IMR-90 (cell line): ENCODE measurements around the gene ZNF785. TPM values are rescaled to one million over a fixed set of nuclear protein-coding genes. Genes with fewer than 3 reads are reported as not detected.
A peak's percentile ranks its signal among the peaks of the same experiment; 100 is the strongest.

ENCODE experiments used
- ATAC-seq: fragments of 200-7000 bp; cut with Tn5 transposase; 2 replicates; pipeline ENCODE4 v1.9.1; 2020; ENCODE audit warnings: low read depth, mild to moderate bottlenecking, moderate library complexity
- BruUV-seq: library from RNA; stranded (reverse); fragments of 400-500 nt; replicated peaks from 2 replicates; lab custom pipeline; 2021; lab: Mats Ljungman, UMichigan
- CTCF ChIA-PET: fragments of 300-600 bp; formaldehyde crosslinking; extraction: SDS; loops from one replicate; lab custom pipeline; 2021; ENCODE audit warnings: antibody characterized with exemption; lab: Yijun Ruan, JAX
- POLR2A ChIA-PET: fragments of 300-600 bp; sonication (Branson Sonifier 250); formaldehyde crosslinking; loops from one replicate; lab custom pipeline; 2022; ENCODE audit warnings: antibody characterized with exemption; ENCODE audit not compliant: unreplicated experiment; lab: Charles Lee
- DNase-seq: peaks from one replicate; pipeline ENCODE4 v3.0.0; 2013
- H2AFZ ChIP-seq: replicated peaks from 2 replicates; pipeline ENCODE3; 2013; ENCODE audit warnings: low read length, mild to moderate bottlenecking; ENCODE audit not compliant: poor library complexity
- H2AK5ac ChIP-seq: 2 replicates; pipeline ENCODE4 v1.6.1; 2013; ENCODE audit warnings: low read depth, low read length, inconsistent platforms
- H2AK9ac ChIP-seq: replicated peaks from 2 replicates; pipeline ENCODE3; 2013; ENCODE audit warnings: mild to moderate bottlenecking, low read depth, low read length, moderate library complexity; ENCODE audit not compliant: poor library complexity
- H2BK120ac ChIP-seq: 2 replicates; pipeline ENCODE4 v1.6.1; 2013; ENCODE audit warnings: low read depth, low read length, inconsistent platforms
- H2BK15ac ChIP-seq: 3 replicates; pipeline ENCODE4 v1.6.1; 2013; ENCODE audit warnings: low read depth, low read length, inconsistent platforms
- H2BK20ac ChIP-seq: 2 replicates; pipeline ENCODE4 v1.6.1; 2013; ENCODE audit warnings: low read depth, mild to moderate bottlenecking, inconsistent platforms, low read length, moderate library complexity
- H2BK5ac ChIP-seq: 2 replicates; pipeline ENCODE4 v1.6.1; 2013; ENCODE audit warnings: mild to moderate bottlenecking, low read depth, low read length, inconsistent platforms; ENCODE audit not compliant: poor library complexity, severe bottlenecking
- H3K14ac ChIP-seq: replicated peaks from 2 replicates; pipeline ENCODE4 v1.6.1; 2013; ENCODE audit warnings: low read depth, low read length, inconsistent platforms
- H3K18ac ChIP-seq: 2 replicates; pipeline ENCODE4 v1.6.1; 2013; ENCODE audit warnings: low read depth, low read length, control low read depth
- H3K23ac ChIP-seq: 2 replicates; pipeline ENCODE4 v1.6.1; 2013; ENCODE audit warnings: low read depth, low read length, inconsistent platforms
- H3K27ac ChIP-seq: 2 replicates; pipeline ENCODE4 v1.5.1; 2013; ENCODE audit warnings: mild to moderate bottlenecking, control low read depth, low read length; ENCODE audit not compliant: insufficient read depth
- H3K27me3 ChIP-seq: 2 replicates; pipeline ENCODE4 v1.6.1; 2013; ENCODE audit warnings: low read length; ENCODE audit not compliant: control insufficient read depth, insufficient read depth
- H3K36me3 ChIP-seq: 2 replicates; pipeline ENCODE4 v1.6.1; 2013; ENCODE audit warnings: low read length, mixed read lengths; ENCODE audit not compliant: control insufficient read depth, insufficient read depth
- H3K4ac ChIP-seq: 2 replicates; pipeline ENCODE4 v1.6.1; 2013; ENCODE audit warnings: low read depth, low read length, inconsistent platforms
- H3K4me1 ChIP-seq: 2 replicates; pipeline ENCODE4 v1.6.1; 2013; ENCODE audit warnings: low read length, mixed read lengths; ENCODE audit not compliant: control insufficient read depth, insufficient read depth
- H3K4me2 ChIP-seq: 2 replicates; pipeline ENCODE4 v1.6.1; 2013; ENCODE audit warnings: low read depth, mild to moderate bottlenecking, control low read depth, low read length, moderate library complexity
- H3K4me3 ChIP-seq: 2 replicates; pipeline ENCODE4 v1.5.1; 2013; ENCODE audit warnings: low read depth, mild to moderate bottlenecking, control low read depth, low read length, moderate library complexity; ENCODE audit not compliant: insufficient read depth
- H3K56ac ChIP-seq: 2 replicates; pipeline ENCODE4 v1.6.1; 2013; ENCODE audit warnings: low read length, inconsistent platforms; ENCODE audit not compliant: insufficient read depth; ENCODE audit errors: extremely low read depth
- H3K79me1 ChIP-seq, 2 experiments: 2 replicates each; pipeline ENCODE4 v1.6.1; 2013; ENCODE audit warnings: low read length in 2 of 2, inconsistent platforms in 1 of 2, low read depth in 1 of 2
- H3K9ac ChIP-seq: 2 replicates; pipeline ENCODE4 v1.6.1; 2013; ENCODE audit warnings: low read depth, low read length, control low read depth
- H3K9me1 ChIP-seq: 2 replicates; pipeline ENCODE4 v1.6.1; 2013; ENCODE audit warnings: low read length, inconsistent platforms; ENCODE audit not compliant: insufficient read depth
- H3K9me3 ChIP-seq: 2 replicates; pipeline ENCODE4 v1.6.1; 2013; ENCODE audit warnings: low read length; ENCODE audit not compliant: control insufficient read depth, insufficient read depth
- H4K20me1 ChIP-seq: 2 replicates; pipeline ENCODE4 v1.6.1; 2013; ENCODE audit warnings: low read length, inconsistent platforms; ENCODE audit not compliant: insufficient read depth
- H4K5ac ChIP-seq: 2 replicates; pipeline ENCODE4 v1.6.1; 2013; ENCODE audit warnings: mild to moderate bottlenecking, low read depth, low read length, control low read depth
- H4K8ac ChIP-seq, 2 experiments: 2 replicates each; pipeline ENCODE4 v1.6.1; 2013; ENCODE audit warnings: low read depth in 2 of 2, low read length in 2 of 2, control low read depth in 1 of 2, inconsistent platforms in 1 of 2
- H4K91ac ChIP-seq: 2 replicates; pipeline ENCODE4 v1.6.1; 2013; ENCODE audit warnings: low read depth, low read length, inconsistent platforms; ENCODE audit not compliant: insufficient read depth
- BHLHE40 ChIP-seq: fragments of 150-350 bp; IDR thresholded peaks from 2 replicates; pipeline ENCODE4 v1.6.1; 2016; ENCODE audit warnings: mild to moderate bottlenecking, low read depth, low read length
- CEBPB ChIP-seq: IDR thresholded peaks from 2 replicates; pipeline ENCODE4 v1.6.1; 2012; ENCODE audit warnings: low read depth, low read length, improper control_type of control experiment
- ELK1 ChIP-seq: fragments of 150-350 bp; IDR thresholded peaks from 2 replicates; pipeline ENCODE4 v1.6.1; 2016; ENCODE audit warnings: low read depth, mild to moderate bottlenecking, low read length, moderate library complexity, borderline replicate concordance
- FOS ChIP-seq: fragments of 150-350 bp; IDR thresholded peaks from 2 replicates; pipeline ENCODE4 v1.6.1; 2016; ENCODE audit warnings: low read depth, low read length
- NFE2L2 ChIP-seq: fragments of 150-350 bp; IDR thresholded peaks from 2 replicates; pipeline ENCODE4 v1.6.1; 2016; ENCODE audit warnings: low read depth, mild to moderate bottlenecking, low read length
- POLR2A ChIP-seq: IDR thresholded peaks from 2 replicates; pipeline ENCODE4 v1.6.1; 2012; ENCODE audit warnings: mild to moderate bottlenecking, low read depth, low read length
- WGBS, 2 experiments: methylation state at CpG; one replicate each; pipeline versions ENCODE4 v1.1.5 to v1.1.7; 2013; ENCODE audit warnings: missing lambda C conversion rate in 2 of 2; ENCODE audit not compliant: insufficient read length in 1 of 2; ENCODE audit errors: extremely low coverage in 2 of 2; 5-methylcytosine and 5-hydroxymethylcytosine counted together
- dilution Hi-C: fragments of 300-500 bp; cut with HindIII; formaldehyde crosslinking; loops from one replicate; pipeline ENCODE4 v1.14.3; 2018; ENCODE audit warnings: low sequenced_read_pairs; ENCODE audit not compliant: unreplicated experiment
- in situ Hi-C: fragments of 300-500 bp; cut with MboI; formaldehyde crosslinking; loops from 3 replicates; pipeline ENCODE4 v1.14.3; 2019; ENCODE audit warnings: low sequenced_read_pairs, inconsistent platforms, mixed read lengths
- intact Hi-C: fragments of 100-400 bp; cut with micrococcal nuclease; formaldehyde crosslinking; loops from 2 replicates; pipeline ENCODE4 v1.10.0; 2022
- polyA plus RNA-seq, 3 experiments: library from polyadenylated mRNA; depleted of rRNA; stranded (reverse); fragments of >200 nt; gene quantifications; 2 replicates each; pipeline ENCODE4 v1.2.3, GENCODE V29; 2012; ENCODE audit warnings: low replicate concordance in 1 of 3
- total RNA-seq: library from RNA; depleted of rRNA; stranded (reverse); fragments of >200 nt; gene quantifications from 2 replicates; pipeline ENCODE4 v1.2.3, GENCODE V29; 2012
- TF ChIP-seq, protein P1 (sequence below): conservative IDR thresholded peaks from 2 replicates; pipeline ENCODE4 v1.5.1; 2012; ENCODE audit warnings: mild to moderate bottlenecking, low read depth, low read length, improper control_type of control experiment

ZNF785 gene
- total and polyA plus RNA-seq, 2 of the 4 experiments (the other 2 are of a cell fraction), result 2.9 to 4.0 TPM

DNA sequence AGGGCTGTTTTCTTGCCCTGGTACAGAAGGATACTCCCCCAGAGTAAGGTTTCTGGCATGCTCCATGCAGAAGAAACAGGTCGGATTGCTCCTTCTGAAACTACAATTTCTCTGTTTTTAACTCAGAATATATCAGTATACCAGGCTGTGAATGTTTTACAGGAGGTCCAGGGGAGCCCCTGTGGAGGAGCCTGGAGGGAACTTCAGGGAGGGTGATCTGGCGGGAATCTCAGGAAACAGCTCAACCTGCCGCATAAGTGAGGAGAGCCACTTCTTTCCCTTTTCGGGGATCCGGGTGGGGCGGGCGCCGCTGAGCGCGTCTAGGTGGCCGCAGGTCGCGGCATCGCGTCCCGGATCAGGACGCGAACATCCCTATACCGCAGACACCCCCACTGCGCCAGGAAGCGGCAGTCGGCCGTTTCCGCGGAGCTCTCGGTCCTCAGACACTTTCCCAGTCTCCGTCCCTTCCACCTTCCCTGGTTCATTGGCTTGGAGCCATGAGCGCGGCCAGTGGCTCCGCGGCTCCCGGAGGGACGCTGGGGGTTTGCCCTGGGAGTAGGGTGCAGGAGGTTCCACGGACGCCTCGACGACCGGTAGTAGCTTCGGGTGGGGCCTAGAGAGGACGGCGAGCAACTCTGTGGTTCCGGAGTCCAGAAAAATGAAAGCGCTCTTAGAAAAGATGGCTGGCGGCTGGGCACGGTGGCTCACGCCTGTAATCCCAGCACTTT, 24.2 kb downstream of the ZNF785 start:
- Histone ChIP-seq H4K8ac (peak overlapping the region in 1 of 2 experiments; percentile 38; a peak in 1 of 4 replicates), H3K27ac (no peak overlapping the region), H3K9me1 (no peaks in the 10 kb centered on the region), H2AK5ac (no peak overlapping the region), H3K14ac (no peak overlapping the region), H3K27me3 (peaks cover 6% of the 10 kb centered on the region; the same call in 1 of the 2 replicates), H2BK120ac (no peak overlapping the region), H3K4me2 (peak overlapping the region; percentile 37; the same call in 1 of the 2 replicates), H2AK9ac (no peak overlapping the region), H4K20me1 (no peaks in the 10 kb centered on the region), H3K36me3 (peaks cover under 1% of the 10 kb centered on the region; the same call in 1 of the 2 replicates), H2BK20ac (no peak overlapping the region), H3K4me1 (no peaks in the 10 kb centered on the region), H3K18ac (no peak overlapping the region), H2BK5ac (no peak overlapping the region), H3K9ac (no peak overlapping the region), H3K23ac (no peak overlapping the region; the same call in 1 of the 2 replicates), H3K4ac (no peak overlapping the region), H3K79me1 (peaks cover 0 to 17% of the 10 kb centered on the region in 2 experiments; a peak in 2 of 4 replicates), H3K4me3 (no peak overlapping the region), H4K5ac (no peak overlapping the region), H2BK15ac (no peak overlapping the region), H3K9me3 (no peaks in the 10 kb centered on the region), H3K56ac (no peak overlapping the region), H2AFZ (peak overlapping the region; percentile 91), H4K91ac (no peak overlapping the region)
- dilution Hi-C loops (no loop called here), in situ Hi-C loops (no loop called here), intact Hi-C loops (no loop called here)
- CTCF ChIA-PET, result interaction anchor here (0.6 to 1.2 kb wide), 2 partner anchors 68 to 1487 kb away, joined by 3 to 4 read pairs; no protein-coding TSS in a partner anchor
- TF ChIP-seq CEBPB, result no peak
- TF ChIP-seq NFE2L2, result no peak
- no peak for TF ChIP-seq ELK1
- TF ChIP-seq FOS, result no peak
- TF ChIP-seq POLR2A, result no peak
- TF ChIP-seq, protein P1, sequence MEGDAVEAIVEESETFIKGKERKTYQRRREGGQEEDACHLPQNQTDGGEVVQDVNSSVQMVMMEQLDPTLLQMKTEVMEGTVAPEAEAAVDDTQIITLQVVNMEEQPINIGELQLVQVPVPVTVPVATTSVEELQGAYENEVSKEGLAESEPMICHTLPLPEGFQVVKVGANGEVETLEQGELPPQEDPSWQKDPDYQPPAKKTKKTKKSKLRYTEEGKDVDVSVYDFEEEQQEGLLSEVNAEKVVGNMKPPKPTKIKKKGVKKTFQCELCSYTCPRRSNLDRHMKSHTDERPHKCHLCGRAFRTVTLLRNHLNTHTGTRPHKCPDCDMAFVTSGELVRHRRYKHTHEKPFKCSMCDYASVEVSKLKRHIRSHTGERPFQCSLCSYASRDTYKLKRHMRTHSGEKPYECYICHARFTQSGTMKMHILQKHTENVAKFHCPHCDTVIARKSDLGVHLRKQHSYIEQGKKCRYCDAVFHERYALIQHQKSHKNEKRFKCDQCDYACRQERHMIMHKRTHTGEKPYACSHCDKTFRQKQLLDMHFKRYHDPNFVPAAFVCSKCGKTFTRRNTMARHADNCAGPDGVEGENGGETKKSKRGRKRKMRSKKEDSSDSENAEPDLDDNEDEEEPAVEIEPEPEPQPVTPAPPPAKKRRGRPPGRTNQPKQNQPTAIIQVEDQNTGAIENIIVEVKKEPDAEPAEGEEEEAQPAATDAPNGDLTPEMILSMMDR, result no peak
- TF ChIP-seq BHLHE40, result no peak
- POLR2A ChIA-PET, result no interaction called here
- no TSS peak for BruUV-seq
- WGBS, 2 experiments, result 47% methylated on average over 23 of the region's 46 CpGs; no CpG with 5 or more reads in 1 of the 2 experiments
- ATAC-seq (no peak), DNase-seq (no peak)
